Measurements from ENCODE around the gene AIG1. TPM values are rescaled to one million over a fixed set of nuclear protein-coding genes. Genes with fewer than 3 reads are reported as not detected.

AIG1 gene
- total and polyA plus RNA-seq, 2 of the 13 experiments (the other 11 are each of a cell fraction or from before 2014, with no cell fraction given), result 115 to 197 TPM

DNA sequence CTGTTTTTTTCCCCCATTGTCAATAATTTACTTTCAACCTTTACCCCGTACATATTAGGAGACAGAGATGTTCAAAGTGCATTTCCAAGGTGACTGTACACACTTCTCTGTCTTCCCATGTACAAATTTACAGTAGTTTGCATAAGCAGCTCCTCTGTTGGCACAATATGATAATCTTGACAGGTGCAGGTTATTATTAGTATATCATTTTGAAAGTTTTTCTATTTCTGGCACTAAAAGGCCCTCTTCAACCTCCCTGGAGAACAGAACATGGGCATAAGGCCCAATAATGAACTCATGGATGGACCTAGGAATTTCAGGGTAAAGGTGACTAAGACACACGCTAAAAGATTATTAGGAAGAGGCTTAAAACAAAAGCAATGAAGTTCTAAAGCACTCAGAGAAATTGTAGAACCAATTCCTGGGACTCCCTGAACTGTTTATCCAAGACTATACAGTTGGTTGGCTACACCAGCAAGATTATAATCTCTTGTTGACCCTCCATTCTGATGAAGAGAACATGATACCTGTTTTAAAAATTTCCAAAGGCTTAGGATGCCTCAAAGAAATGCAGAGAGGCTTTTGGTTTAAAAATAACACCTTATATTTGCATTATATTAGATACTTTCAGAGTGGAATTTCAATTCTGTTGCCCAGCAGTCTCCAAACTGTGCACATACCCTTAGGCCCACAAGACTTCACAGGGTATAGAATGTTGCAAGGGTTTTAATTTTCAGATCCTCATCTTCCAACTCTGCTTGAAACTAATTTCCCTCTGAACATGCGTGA is 1.1 kb downstream of the AIG1 start (continued):
- TF ChIP-seq, protein P1, sequence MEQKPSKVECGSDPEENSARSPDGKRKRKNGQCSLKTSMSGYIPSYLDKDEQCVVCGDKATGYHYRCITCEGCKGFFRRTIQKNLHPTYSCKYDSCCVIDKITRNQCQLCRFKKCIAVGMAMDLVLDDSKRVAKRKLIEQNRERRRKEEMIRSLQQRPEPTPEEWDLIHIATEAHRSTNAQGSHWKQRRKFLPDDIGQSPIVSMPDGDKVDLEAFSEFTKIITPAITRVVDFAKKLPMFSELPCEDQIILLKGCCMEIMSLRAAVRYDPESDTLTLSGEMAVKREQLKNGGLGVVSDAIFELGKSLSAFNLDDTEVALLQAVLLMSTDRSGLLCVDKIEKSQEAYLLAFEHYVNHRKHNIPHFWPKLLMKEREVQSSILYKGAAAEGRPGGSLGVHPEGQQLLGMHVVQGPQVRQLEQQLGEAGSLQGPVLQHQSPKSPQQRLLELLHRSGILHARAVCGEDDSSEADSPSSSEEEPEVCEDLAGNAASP (CRISPR knock-in tag; IDR thresholded peaks at IDR 0.05; ENCODE audit: borderline replicate concordance), result 0 out of 2 replicates have a peak, but pooled peaks have one; percentile 11
- TF ChIP-seq, protein P2, sequence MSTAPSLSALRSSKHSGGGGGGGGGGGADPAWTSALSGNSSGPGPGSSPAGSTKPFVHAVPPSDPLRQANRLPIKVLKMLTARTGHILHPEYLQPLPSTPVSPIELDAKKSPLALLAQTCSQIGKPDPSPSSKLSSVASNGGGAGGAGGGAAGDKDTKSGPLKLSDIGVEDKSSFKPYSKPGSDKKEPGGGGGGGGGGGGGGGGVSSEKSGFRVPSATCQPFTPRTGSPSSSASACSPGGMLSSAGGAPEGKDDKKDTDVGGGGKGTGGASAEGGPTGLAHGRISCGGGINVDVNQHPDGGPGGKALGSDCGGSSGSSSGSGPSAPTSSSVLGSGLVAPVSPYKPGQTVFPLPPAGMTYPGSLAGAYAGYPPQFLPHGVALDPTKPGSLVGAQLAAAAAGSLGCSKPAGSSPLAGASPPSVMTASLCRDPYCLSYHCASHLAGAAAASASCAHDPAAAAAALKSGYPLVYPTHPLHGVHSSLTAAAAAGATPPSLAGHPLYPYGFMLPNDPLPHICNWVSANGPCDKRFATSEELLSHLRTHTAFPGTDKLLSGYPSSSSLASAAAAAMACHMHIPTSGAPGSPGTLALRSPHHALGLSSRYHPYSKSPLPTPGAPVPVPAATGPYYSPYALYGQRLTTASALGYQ (CRISPR knock-in tag; IDR thresholded peaks at IDR 0.05), result peak; percentile 20; the same call in 1 of the 2 replicates
- TF ChIP-seq ZNF317 (CRISPR knock-in tag; IDR thresholded peaks at IDR 0.05), result 0 out of 2 replicates have a peak, but pooled peaks have one; percentile 56
- TF ChIP-seq SP5 (CRISPR knock-in tag; IDR thresholded peaks at IDR 0.05; ENCODE audit: borderline replicate concordance, low read depth), result no peak
- no peak for TF ChIP-seq TBL1XR1 (IDR thresholded peaks at IDR 0.05; ENCODE audit: borderline replicate concordance, low read length, partially characterized antibody)
- TF ChIP-seq ZNF816 (CRISPR knock-in tag; IDR thresholded peaks at IDR 0.05; ENCODE audit: borderline replicate concordance), result 0 out of 2 replicates have a peak, but pooled peaks have one; percentile 3
- TF ChIP-seq HMG20A (CRISPR knock-in tag; IDR thresholded peaks at IDR 0.05; ENCODE audit: borderline replicate concordance), result peak; percentile 13; the same call in 1 of the 2 replicates
- TF ChIP-seq, protein P3, sequence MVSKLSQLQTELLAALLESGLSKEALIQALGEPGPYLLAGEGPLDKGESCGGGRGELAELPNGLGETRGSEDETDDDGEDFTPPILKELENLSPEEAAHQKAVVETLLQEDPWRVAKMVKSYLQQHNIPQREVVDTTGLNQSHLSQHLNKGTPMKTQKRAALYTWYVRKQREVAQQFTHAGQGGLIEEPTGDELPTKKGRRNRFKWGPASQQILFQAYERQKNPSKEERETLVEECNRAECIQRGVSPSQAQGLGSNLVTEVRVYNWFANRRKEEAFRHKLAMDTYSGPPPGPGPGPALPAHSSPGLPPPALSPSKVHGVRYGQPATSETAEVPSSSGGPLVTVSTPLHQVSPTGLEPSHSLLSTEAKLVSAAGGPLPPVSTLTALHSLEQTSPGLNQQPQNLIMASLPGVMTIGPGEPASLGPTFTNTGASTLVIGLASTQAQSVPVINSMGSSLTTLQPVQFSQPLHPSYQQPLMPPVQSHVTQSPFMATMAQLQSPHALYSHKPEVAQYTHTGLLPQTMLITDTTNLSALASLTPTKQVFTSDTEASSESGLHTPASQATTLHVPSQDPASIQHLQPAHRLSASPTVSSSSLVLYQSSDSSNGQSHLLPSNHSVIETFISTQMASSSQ (IDR thresholded peaks at IDR 0.05; ENCODE audit: low read depth), result peak; percentile 91
- TF ChIP-seq, protein P3 (CRISPR knock-in tag; IDR thresholded peaks at IDR 0.05; ENCODE audit: borderline replicate concordance), result peak; percentile 91

Data from HepG2 (cell line).